CD14-positive monocyte (primary cell): ENCODE measurements around the gene ABCC3. TPM values are rescaled to one million over a fixed set of nuclear protein-coding genes. Genes with fewer than 3 reads are reported as not detected.

Experiments
- DNase-seq, 3 donors: peaks; one replicate each; pipeline ENCODE4 v3.0.0-alpha.2; 2011 to 2022
- H2AFZ ChIP-seq: 2 replicates; pipeline ENCODE4 v1.6.0; 2012; ENCODE audit warnings: mild to moderate bottlenecking, low read depth, low read length, inconsistent platforms; ENCODE audit not compliant: insufficient read depth, poor library complexity, severe bottlenecking
- H3K27ac ChIP-seq, 2 donors: 1 replicate in 1 of 2; 2 replicates in 1 of 2; pipeline ENCODE4 v1.5.1; 2012 to 2013; ENCODE audit warnings: low read length in 2 of 2, control low read depth in 1 of 2, inconsistent platforms in 1 of 2, low read depth in 1 of 2, mild to moderate bottlenecking in 1 of 2
- H3K27me3 ChIP-seq, 2 donors: one replicate each; pipeline versions ENCODE4 v1.6.0 to v1.6.1; 2011 to 2013; ENCODE audit warnings: low read length in 2 of 2; ENCODE audit not compliant: control insufficient read depth in 2 of 2, insufficient read depth in 2 of 2
- H3K36me3 ChIP-seq, 2 donors: replicated peaks in 1 of 2; 1 replicate in 1 of 2; 2 replicates in 1 of 2; pipeline versions ENCODE4 v1.5.1 to v1.6.1; 2012 to 2013; ENCODE audit warnings: low read length in 2 of 2, control low read depth in 1 of 2, inconsistent platforms in 1 of 2, mild to moderate bottlenecking in 1 of 2; ENCODE audit not compliant: insufficient read depth in 2 of 2, control insufficient read depth in 1 of 2
- H3K4me1 ChIP-seq, 2 donors: 1 replicate in 1 of 2; 2 replicates in 1 of 2; pipeline versions ENCODE4 v1.5.1 to v1.6.1; 2012 to 2013; ENCODE audit warnings: low read length in 2 of 2, control low read depth in 1 of 2, inconsistent platforms in 1 of 2, mild to moderate bottlenecking in 1 of 2, moderate library complexity in 1 of 2; ENCODE audit not compliant: insufficient read depth in 2 of 2, control insufficient read depth in 1 of 2
- H3K4me2 ChIP-seq: replicated peaks from 2 replicates; pipeline ENCODE3; 2012; ENCODE audit warnings: low read length, moderate library complexity, mild to moderate bottlenecking; ENCODE audit not compliant: poor library complexity, severe bottlenecking; ENCODE audit errors: extremely low read depth
- H3K4me3 ChIP-seq, 3 experiments: fragments of 200-600 bp in 1 of 3; sonication (generic) in 1 of 3; replicated peaks in 1 of 3; 1 replicate in 2 of 3; 2 replicates in 1 of 3; pipeline ENCODE4 v1.5.1; 2011 to 2013; ENCODE audit warnings: low read length in 3 of 3, mild to moderate bottlenecking in 3 of 3, control low read depth in 2 of 3, low read depth in 2 of 3, inconsistent platforms in 1 of 3, moderate library complexity in 1 of 3
- H3K79me2 ChIP-seq: 2 replicates; pipeline ENCODE4 v1.6.0; 2012; ENCODE audit warnings: mild to moderate bottlenecking, control low read depth, inconsistent platforms, low read length, moderate library complexity; ENCODE audit not compliant: insufficient read depth
- H3K9ac ChIP-seq: 2 replicates; pipeline ENCODE4 v1.6.0; 2017; ENCODE audit warnings: low read length, mild to moderate bottlenecking; ENCODE audit not compliant: insufficient read depth, poor library complexity, severe bottlenecking
- H3K9me3 ChIP-seq, 2 donors: replicated peaks in 1 of 2; 1 replicate in 1 of 2; 2 replicates in 1 of 2; pipeline versions ENCODE4 v1.5.1 to v1.6.1; 2012 to 2013; ENCODE audit warnings: low read length in 2 of 2, control low read depth in 1 of 2; ENCODE audit not compliant: control insufficient read depth in 1 of 2, insufficient read depth in 1 of 2
- H4K20me1 ChIP-seq: 2 replicates; pipeline ENCODE4 v1.6.0; 2012; ENCODE audit warnings: mild to moderate bottlenecking, low read length, control low read depth, moderate library complexity; ENCODE audit not compliant: insufficient read depth
- H3K27ac Mint-ChIP-seq, 7 donors: one replicate each; pipeline ENCODE4 v1.8.0; 2020; ENCODE audit warnings: mild to moderate bottlenecking in 7 of 7, mixed read lengths in 7 of 7, moderate library complexity in 6 of 7, inconsistent platforms in 2 of 7
- H3K27me3 Mint-ChIP-seq, 3 donors: one replicate each; pipeline ENCODE4 v1.8.0; 2021 to 2022; ENCODE audit warnings: low read depth in 3 of 3, mild to moderate bottlenecking in 3 of 3, mixed read lengths in 3 of 3, moderate library complexity in 3 of 3, inconsistent platforms in 1 of 3
- H3K36me3 Mint-ChIP-seq, 2 donors: one replicate each; pipeline ENCODE4 v1.8.0; 2020; ENCODE audit warnings: mixed read lengths in 2 of 2, inconsistent platforms in 1 of 2, mild to moderate bottlenecking in 1 of 2
- H3K4me1 Mint-ChIP-seq: one replicate; pipeline ENCODE4 v1.8.0; 2020; ENCODE audit warnings: mild to moderate bottlenecking, mixed read lengths
- H3K4me3 Mint-ChIP-seq, 2 donors: one replicate each; pipeline ENCODE4 v1.8.0; 2020; ENCODE audit warnings: mild to moderate bottlenecking in 2 of 2, mixed read lengths in 2 of 2, moderate library complexity in 1 of 2
- H3K9me3 Mint-ChIP-seq, 7 donors: one replicate each; pipeline ENCODE4 v1.8.0; 2020 to 2022; ENCODE audit warnings: mixed read lengths in 7 of 7, mild to moderate bottlenecking in 6 of 7, moderate library complexity in 6 of 7, inconsistent platforms in 2 of 7
- CTCF ChIP-seq: fragments of 200-600 bp; IDR thresholded peaks from one replicate; pipeline ENCODE4 v1.8.0; 2022; ENCODE audit warnings: antibody characterized with exemption, mild to moderate bottlenecking
- WGBS: methylation state at CpG from one replicate; pipeline ENCODE4 v1.1.5; 2013; ENCODE audit warnings: missing lambda C conversion rate; ENCODE audit not compliant: insufficient coverage; 5-methylcytosine and 5-hydroxymethylcytosine counted together
- intact Hi-C, 2 donors: fragments of 100-400 bp; cut with micrococcal nuclease; formaldehyde crosslinking; loops; one replicate each; pipeline versions ENCODE4 v1.15.0 to v1.15.1; 2023
- polyA plus RNA-seq, 3 donors: library from polyadenylated mRNA; depleted of rRNA in 1 of 3; unstranded in 2 of 3; stranded (reverse) in 1 of 3; fragments of 300-500 nt in 2 of 3; fragments of >200 nt in 1 of 3; fragmentation: Illumina TruSeq in 2 of 3; gene quantifications; 1 replicate in 2 of 3; 2 replicates in 1 of 3; pipeline ENCODE4 v1.2.3, GENCODE V29; 2012 to 2021

The ABCC3 gene
- polyA plus RNA-seq, 3 donors = 2.7 to 74.5 (median 11.4) TPM

GRCh38 chr17:50609380-50610074 is 25.2 kb upstream of the ABCC3 start:
- H3K36me3 Mint-ChIP-seq = no peaks in the 10 kb centered on the region
- H3K9ac ChIP-seq = no peak overlapping the region
- peaks cover 24% of the 10 kb centered on the region for H3K4me1 Mint-ChIP-seq
- no peak overlapping the region for H3K4me2 ChIP-seq
- 96% methylated on average over 19 of the region's 24 CpGs for WGBS
- H3K9me3 Mint-ChIP-seq = no peaks in the 10 kb centered on the region
- H3K79me2 ChIP-seq = no peaks in the 10 kb centered on the region
- H4K20me1 ChIP-seq = no peaks in the 10 kb centered on the region
- H3K27ac ChIP-seq = no peak overlapping the region
- no peak overlapping the region for H3K27ac Mint-ChIP-seq
- H3K27me3 ChIP-seq = peaks cover 0 to 10% of the 10 kb centered on the region in 2 donors
- H2AFZ ChIP-seq = no peak overlapping the region
- no peak for DNase-seq
- no peaks in the 10 kb centered on the region for H3K36me3 ChIP-seq
- no peak for TF ChIP-seq CTCF
- no peak overlapping the region for H3K4me3 Mint-ChIP-seq
- H3K4me3 ChIP-seq = no peak overlapping the region
- intact Hi-C loops = no loop called here
- H3K27me3 Mint-ChIP-seq = peaks cover 12 to 43% (median 27%) of the 10 kb centered on the region in 3 donors
- H3K9me3 ChIP-seq = no peaks in the 10 kb centered on the region
- H3K4me1 ChIP-seq = peaks cover 5 to 6% of the 10 kb centered on the region in 2 donors

DNA sequence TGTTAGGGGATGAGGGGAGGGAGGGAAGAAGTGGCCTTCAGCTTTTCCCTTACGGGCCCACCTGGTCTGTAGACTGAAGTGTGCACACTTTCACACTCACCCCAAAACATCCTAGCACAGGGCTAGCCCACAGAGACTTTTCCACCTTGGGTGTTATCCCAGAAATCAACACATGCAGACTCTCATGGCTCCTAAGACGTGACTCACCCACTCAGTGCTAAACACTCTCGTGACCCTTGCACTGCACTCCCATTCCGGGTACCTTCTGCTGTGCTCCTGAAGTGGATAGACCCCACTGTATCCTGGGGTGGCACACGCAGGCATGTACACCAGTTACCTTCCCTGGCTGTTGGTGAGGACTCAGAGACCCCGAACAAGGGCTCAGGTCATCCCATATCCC is 23.0 kb upstream of the ABCC3 start:
- no peak overlapping the region for H3K4me2 ChIP-seq
- H3K79me2 ChIP-seq = no peaks in the 10 kb centered on the region
- Mint-ChIP-seq H3K27me3 (peaks cover 7 to 34% (median 21%) of the 10 kb centered on the region in 3 donors), H3K4me3 (no peak overlapping the region), H3K9me3 (no peaks in the 10 kb centered on the region), H3K36me3 (no peaks in the 10 kb centered on the region), H3K4me1 (peaks cover 13% of the 10 kb centered on the region), H3K27ac (no peak overlapping the region)
- whole genome bisulfite sequencing = 91% methylated on average over 5 of the region's 6 CpGs
- no peaks in the 10 kb centered on the region for H3K9me3 ChIP-seq
- no peaks in the 10 kb centered on the region for H4K20me1 ChIP-seq
- TF ChIP-seq CTCF = no peak
- H3K9ac ChIP-seq = no peak overlapping the region
- H3K4me3 ChIP-seq = no peak overlapping the region
- H3K27ac ChIP-seq = no peak overlapping the region
- no peak overlapping the region for H2AFZ ChIP-seq
- no peaks in the 10 kb centered on the region for H3K27me3 ChIP-seq
- DNase-seq = no peak
- peaks cover 5 to 6% of the 10 kb centered on the region in 2 donors for H3K4me1 ChIP-seq
- H3K36me3 ChIP-seq = no peaks in the 10 kb centered on the region
- intact Hi-C loops = no loop called here
